ENCODE data around the gene DYDC1.

DNA sequence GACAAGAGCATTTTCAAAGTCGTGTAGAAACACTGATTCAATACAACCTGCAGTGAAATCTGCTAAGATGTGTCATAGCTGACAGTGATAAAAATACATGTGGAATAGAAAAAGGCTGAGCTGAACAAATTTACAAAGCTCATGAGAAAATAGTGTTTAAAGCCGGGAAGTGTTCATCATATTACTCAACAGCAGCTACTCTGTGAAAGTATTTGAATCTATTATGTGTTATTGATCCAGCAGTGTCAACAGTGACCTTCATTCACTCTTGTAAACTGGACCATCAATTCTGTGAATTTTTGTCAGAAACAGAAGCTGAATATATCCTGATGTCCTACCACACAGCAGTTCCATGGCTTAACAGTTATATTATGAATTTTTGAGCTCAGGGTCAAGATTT is 11.6 kb downstream of the DYDC1 start:
- TF ChIP-seq EZH2phosphoT487 (IDR thresholded peaks at IDR 0.05; ENCODE audit: borderline replicate concordance, low read depth) (no peak), POLR2AphosphoS5 (IDR thresholded peaks at IDR 0.05; ENCODE audit: low read depth, low read length) (no peak), EP300 (IDR thresholded peaks at IDR 0.05; ENCODE audit: borderline replicate concordance in 1 of 2, low read depth in 1 of 2, low read length in 1 of 2) (no peak), JUND (IDR thresholded peaks at IDR 0.05) (no peak)
- TF ChIP-seq, protein P1, sequence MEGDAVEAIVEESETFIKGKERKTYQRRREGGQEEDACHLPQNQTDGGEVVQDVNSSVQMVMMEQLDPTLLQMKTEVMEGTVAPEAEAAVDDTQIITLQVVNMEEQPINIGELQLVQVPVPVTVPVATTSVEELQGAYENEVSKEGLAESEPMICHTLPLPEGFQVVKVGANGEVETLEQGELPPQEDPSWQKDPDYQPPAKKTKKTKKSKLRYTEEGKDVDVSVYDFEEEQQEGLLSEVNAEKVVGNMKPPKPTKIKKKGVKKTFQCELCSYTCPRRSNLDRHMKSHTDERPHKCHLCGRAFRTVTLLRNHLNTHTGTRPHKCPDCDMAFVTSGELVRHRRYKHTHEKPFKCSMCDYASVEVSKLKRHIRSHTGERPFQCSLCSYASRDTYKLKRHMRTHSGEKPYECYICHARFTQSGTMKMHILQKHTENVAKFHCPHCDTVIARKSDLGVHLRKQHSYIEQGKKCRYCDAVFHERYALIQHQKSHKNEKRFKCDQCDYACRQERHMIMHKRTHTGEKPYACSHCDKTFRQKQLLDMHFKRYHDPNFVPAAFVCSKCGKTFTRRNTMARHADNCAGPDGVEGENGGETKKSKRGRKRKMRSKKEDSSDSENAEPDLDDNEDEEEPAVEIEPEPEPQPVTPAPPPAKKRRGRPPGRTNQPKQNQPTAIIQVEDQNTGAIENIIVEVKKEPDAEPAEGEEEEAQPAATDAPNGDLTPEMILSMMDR (IDR thresholded peaks at IDR 0.05), result no peak
- TF ChIP-seq, protein P2, sequence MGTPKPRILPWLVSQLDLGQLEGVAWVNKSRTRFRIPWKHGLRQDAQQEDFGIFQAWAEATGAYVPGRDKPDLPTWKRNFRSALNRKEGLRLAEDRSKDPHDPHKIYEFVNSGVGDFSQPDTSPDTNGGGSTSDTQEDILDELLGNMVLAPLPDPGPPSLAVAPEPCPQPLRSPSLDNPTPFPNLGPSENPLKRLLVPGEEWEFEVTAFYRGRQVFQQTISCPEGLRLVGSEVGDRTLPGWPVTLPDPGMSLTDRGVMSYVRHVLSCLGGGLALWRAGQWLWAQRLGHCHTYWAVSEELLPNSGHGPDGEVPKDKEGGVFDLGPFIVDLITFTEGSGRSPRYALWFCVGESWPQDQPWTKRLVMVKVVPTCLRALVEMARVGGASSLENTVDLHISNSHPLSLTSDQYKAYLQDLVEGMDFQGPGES (IDR thresholded peaks at IDR 0.05; ENCODE audit: low read depth, low read length), result no peak
- TF ChIP-seq, protein P3, sequence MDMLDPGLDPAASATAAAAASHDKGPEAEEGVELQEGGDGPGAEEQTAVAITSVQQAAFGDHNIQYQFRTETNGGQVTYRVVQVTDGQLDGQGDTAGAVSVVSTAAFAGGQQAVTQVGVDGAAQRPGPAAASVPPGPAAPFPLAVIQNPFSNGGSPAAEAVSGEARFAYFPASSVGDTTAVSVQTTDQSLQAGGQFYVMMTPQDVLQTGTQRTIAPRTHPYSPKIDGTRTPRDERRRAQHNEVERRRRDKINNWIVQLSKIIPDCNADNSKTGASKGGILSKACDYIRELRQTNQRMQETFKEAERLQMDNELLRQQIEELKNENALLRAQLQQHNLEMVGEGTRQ (IDR thresholded peaks at IDR 0.05; ENCODE audit: borderline replicate concordance, low read depth, low read length), result no peak
